SJCRH30 (cell line): ENCODE results near the gene ANK3. TPM values are rescaled to one million over a fixed set of nuclear protein-coding genes. Genes with fewer than 3 reads are reported as not detected.

Source experiments
- DNase-seq, 2 experiments: peaks; one replicate each; pipeline ENCODE4 v3.0.0-alpha.2; 2015 to 2020
- H3K27ac ChIP-seq: fragments of 250-450 bp; sonication (Bioruptor Pico); 2 replicates; pipeline ENCODE4 v1.5.1; 2020; ENCODE audit warnings: mild to moderate bottlenecking, moderate library complexity
- H3K27me3 ChIP-seq: fragments of 250-450 bp; sonication (Bioruptor Pico); 2 replicates; pipeline ENCODE4 v1.5.1; 2020; ENCODE audit warnings: mild to moderate bottlenecking, moderate library complexity
- H3K36me3 ChIP-seq: fragments of 250-450 bp; sonication (Bioruptor Pico); 2 replicates; pipeline ENCODE4 v1.5.1; 2020; ENCODE audit warnings: mild to moderate bottlenecking, moderate library complexity
- H3K4me1 ChIP-seq: fragments of 250-450 bp; sonication (Bioruptor Pico); 2 replicates; pipeline ENCODE4 v1.5.1; 2020; ENCODE audit warnings: mild to moderate bottlenecking, moderate library complexity
- H3K4me3 ChIP-seq: fragments of 250-450 bp; sonication (Bioruptor Pico); 2 replicates; pipeline ENCODE4 v1.5.1; 2020; ENCODE audit warnings: mild to moderate bottlenecking, moderate library complexity
- H3K9me3 ChIP-seq: fragments of 250-450 bp; sonication (Bioruptor Pico); replicated peaks from 2 replicates; pipeline ENCODE4 v1.5.1; 2020; ENCODE audit warnings: mild to moderate bottlenecking, moderate library complexity
- total RNA-seq: library from RNA; depleted of rRNA; stranded (reverse); fragments of >200 nt; shearing (Covaris generic); gene quantifications from 2 replicates; pipeline ENCODE4 v1.2.3, GENCODE V29; 2014

The ANK3 gene
- total RNA-seq, 1 experiment from 2014 or later: 2.5 TPM

DNA sequence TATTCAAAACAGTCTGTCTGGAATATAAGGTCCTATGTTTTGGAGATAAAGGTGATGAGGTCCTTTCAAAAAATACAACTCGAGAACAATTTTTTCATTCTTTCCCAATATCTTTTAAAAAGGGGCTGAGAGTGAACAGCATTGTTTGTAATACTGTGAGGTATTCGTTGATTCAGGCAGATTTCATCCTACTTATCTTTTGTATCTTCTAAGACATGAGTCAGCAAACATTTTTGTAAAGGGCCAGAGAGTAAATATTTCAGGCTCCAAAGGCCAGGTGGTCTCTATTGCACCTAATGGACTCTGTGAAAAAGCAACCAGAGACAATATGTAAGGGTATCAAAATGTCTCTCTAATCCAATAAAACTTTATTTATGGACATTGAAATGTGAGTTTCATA, 8.1 kb upstream of the ANK3 start:
- DNase-seq: no peak
- Histone ChIP-seq H3K4me1 (no peaks in the 10 kb centered on the region), H3K4me3 (no peak overlapping the region)

DNA sequence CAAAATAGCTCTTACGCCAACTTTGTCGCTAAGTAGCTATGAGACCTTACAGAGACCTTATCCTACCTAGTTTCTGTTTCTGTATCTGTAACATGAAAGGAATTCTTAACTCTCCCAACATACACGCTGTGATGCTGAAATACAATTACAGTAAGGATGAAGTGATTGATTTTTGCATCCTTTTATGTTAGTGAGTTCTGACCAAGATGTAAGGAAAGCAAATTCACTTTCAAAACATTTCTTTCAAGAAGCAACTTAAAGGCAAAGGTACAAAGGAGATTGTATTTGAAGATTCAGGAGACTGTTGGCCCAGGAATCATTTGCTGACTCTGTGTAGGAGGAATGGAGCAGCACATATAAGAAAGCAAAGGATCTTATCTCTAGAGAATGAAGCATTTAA, 7.1 kb upstream of the ANK3 start:
- H3K4me3 ChIP-seq: no peak overlapping the region
- H3K27ac ChIP-seq: no peak overlapping the region
- no peaks in the 10 kb centered on the region for H3K4me1 ChIP-seq
- no peaks in the 10 kb centered on the region for H3K9me3 ChIP-seq
- DNase-seq: no peak
- H3K27me3 ChIP-seq: no peaks in the 10 kb centered on the region
- H3K36me3 ChIP-seq: no peaks in the 10 kb centered on the region

More for the DNA sequence above, 8.1 kb upstream of the ANK3 start:
- Histone ChIP-seq H3K9me3 (no peaks in the 10 kb centered on the region), H3K36me3 (no peaks in the 10 kb centered on the region), H3K27me3 (no peaks in the 10 kb centered on the region), H3K27ac (no peak overlapping the region)

DNA sequence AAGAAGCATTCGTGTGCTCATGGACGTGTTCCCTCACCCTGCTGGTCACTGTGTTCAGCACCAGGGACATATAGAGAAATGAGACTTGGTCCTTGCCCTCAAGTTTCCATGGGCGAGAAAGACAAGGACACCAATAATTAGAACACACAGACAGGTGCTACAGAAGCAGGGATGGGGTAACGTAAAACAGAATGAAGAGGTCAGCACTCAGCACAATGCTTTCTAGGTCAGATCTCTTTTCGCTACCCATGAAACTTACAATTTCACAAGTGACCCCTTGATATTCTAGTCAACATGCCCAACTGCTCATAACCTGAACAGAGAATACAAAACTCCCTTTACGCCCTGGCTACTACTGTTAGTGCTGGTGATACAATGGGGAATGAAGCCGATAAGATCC, 6.0 kb upstream of the ANK3 start:
- Histone ChIP-seq H3K9me3 (no peaks in the 10 kb centered on the region), H3K4me1 (no peaks in the 10 kb centered on the region), H3K27me3 (no peaks in the 10 kb centered on the region), H3K4me3 (no peak overlapping the region), H3K36me3 (no peaks in the 10 kb centered on the region), H3K27ac (no peak overlapping the region)
- DNase-seq: no peak

GRCh38 chr10:60394446-60394845, 4.8 kb upstream of the ANK3 start:
- Histone ChIP-seq H3K36me3 (no peaks in the 10 kb centered on the region), H3K4me1 (no peaks in the 10 kb centered on the region), H3K27me3 (no peaks in the 10 kb centered on the region), H3K9me3 (no peaks in the 10 kb centered on the region), H3K4me3 (no peak overlapping the region), H3K27ac (no peak overlapping the region)
- no peak for DNase-seq

- H3K9me3 ChIP-seq: no peaks in the 10 kb centered on the region
- no peaks in the 10 kb centered on the region for H3K4me1 ChIP-seq
- no peak for DNase-seq
- H3K27me3 ChIP-seq: no peaks in the 10 kb centered on the region
- no peak overlapping the region for H3K27ac ChIP-seq
- H3K36me3 ChIP-seq: no peaks in the 10 kb centered on the region
- H3K4me3 ChIP-seq: no peak overlapping the region
These were observed 550 bp upstream of the ANK3 start for GRCh38 chr10:60390224-60390626.

DNA sequence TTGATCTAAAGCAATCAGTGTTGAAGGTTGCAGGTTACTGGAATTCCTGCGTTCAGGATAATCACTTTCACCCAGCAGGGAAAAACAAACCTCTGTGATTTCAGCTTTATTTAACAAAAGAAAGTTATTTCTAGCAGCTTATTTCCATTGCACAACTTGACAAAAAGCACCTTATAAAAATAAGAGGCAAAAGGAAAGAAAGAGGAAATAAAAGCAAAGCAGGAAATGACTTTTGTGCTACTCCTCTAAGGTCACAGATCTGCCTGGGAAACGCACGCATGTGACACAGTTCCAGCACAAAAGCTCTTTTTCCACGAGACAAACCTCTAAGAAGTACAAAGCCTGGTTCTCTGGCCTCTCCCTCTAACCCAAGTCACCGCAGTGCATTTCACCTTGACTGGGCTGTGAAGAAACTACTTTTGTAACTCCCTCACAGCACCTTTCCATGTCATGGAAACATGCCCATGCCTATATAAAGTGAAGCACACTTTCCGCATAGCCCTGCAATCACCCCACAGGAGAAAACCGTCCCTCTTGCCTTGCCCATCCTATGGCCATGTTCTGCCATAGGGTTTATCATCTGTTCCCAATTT, 870 bp downstream of the ANK3 start:
- DNase-seq: no peak
- Histone ChIP-seq H3K9me3 (no peaks in the 10 kb centered on the region), H3K4me1 (no peaks in the 10 kb centered on the region), H3K4me3 (no peak overlapping the region), H3K36me3 (no peaks in the 10 kb centered on the region), H3K27me3 (no peaks in the 10 kb centered on the region), H3K27ac (no peak overlapping the region)

DNA sequence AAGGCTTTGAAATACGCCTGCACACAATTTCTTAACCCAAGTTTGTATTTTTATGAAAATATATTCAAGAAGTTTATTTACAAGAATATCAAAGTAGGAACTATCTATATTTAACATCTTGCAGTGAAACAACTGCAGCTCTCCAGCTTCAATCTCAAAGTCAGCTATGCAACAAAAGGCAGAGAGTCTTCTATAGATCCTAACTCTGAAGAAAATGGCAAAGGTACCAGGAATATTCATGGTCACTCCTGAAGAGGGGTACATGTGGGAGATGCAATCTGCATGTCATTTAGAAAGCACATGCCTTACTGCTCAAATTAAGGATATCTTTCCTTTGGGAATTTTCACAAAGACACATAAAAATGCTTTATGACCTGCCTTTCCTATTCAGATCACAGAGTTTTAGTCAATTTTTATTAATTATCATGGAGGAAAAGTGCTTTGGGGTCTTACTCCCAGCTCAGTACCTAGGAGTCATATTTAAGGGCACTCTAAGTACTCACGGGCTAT, 1.5 kb downstream of the ANK3 start:
- Histone ChIP-seq H3K4me1 (no peaks in the 10 kb centered on the region), H3K27ac (no peak overlapping the region)
- no peak for DNase-seq

DNA sequence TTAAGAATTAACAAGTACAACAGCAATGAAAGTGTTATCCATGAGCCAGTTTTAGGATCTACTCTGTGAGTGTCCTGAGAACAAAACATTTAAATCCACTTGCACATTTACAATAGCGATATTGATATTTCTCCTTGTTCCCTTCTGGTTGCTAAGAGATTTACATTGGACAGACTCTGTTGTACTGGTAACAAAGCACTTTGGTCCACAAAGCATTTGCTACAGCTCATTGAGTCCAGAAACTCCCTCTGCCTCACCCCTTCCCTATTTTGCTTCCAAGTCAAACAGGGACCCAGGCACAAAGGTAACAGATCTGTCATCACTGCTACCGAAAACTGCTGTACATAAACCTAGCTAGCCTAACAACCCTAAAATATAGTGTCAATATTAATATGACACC, 2.1 kb downstream of the ANK3 start:
- H3K4me3 ChIP-seq: no peak overlapping the region
- no peaks in the 10 kb centered on the region for H3K27me3 ChIP-seq
- H3K36me3 ChIP-seq: no peaks in the 10 kb centered on the region
- H3K9me3 ChIP-seq: no peaks in the 10 kb centered on the region
- H3K27ac ChIP-seq: no peak overlapping the region
- DNase-seq: no peak
- H3K4me1 ChIP-seq: no peaks in the 10 kb centered on the region

More for the DNA sequence above, 1.5 kb downstream of the ANK3 start:
- no peaks in the 10 kb centered on the region for H3K36me3 ChIP-seq
- no peaks in the 10 kb centered on the region for H3K9me3 ChIP-seq
- H3K27me3 ChIP-seq: no peaks in the 10 kb centered on the region
- no peak overlapping the region for H3K4me3 ChIP-seq

GRCh38 chr10:60385399-60385738, 4.3 kb downstream of the ANK3 start:
- Histone ChIP-seq H3K4me3 (no peak overlapping the region), H3K27ac (no peak overlapping the region)

GRCh38 chr10:60384708-60385398, 4.8 kb downstream of the ANK3 start:
- H3K4me1 ChIP-seq: no peaks in the 10 kb centered on the region
- H3K9me3 ChIP-seq: no peaks in the 10 kb centered on the region
- H3K4me3 ChIP-seq: no peak overlapping the region
- DNase-seq: peak; percentile 22 to 27
- H3K27ac ChIP-seq: no peak overlapping the region
- H3K36me3 ChIP-seq: no peaks in the 10 kb centered on the region
- H3K27me3 ChIP-seq: no peaks in the 10 kb centered on the region

More at GRCh38 chr10:60385399-60385738, 4.3 kb downstream of the ANK3 start:
- Histone ChIP-seq H3K9me3 (no peaks in the 10 kb centered on the region), H3K4me1 (no peaks in the 10 kb centered on the region), H3K36me3 (no peaks in the 10 kb centered on the region), H3K27me3 (no peaks in the 10 kb centered on the region)
- DNase-seq: no peak

GRCh38 chr10:60384011-60384410, 5.7 kb downstream of the ANK3 start:
- H3K27ac ChIP-seq: no peak overlapping the region
- no peaks in the 10 kb centered on the region for H3K27me3 ChIP-seq
- no peaks in the 10 kb centered on the region for H3K9me3 ChIP-seq
- no peaks in the 10 kb centered on the region for H3K36me3 ChIP-seq
- H3K4me1 ChIP-seq: no peaks in the 10 kb centered on the region
- DNase-seq: no peak
- no peak overlapping the region for H3K4me3 ChIP-seq

- Histone ChIP-seq H3K9me3 (no peaks in the 10 kb centered on the region), H3K4me1 (no peaks in the 10 kb centered on the region), H3K36me3 (no peaks in the 10 kb centered on the region), H3K27ac (no peak overlapping the region), H3K27me3 (no peaks in the 10 kb centered on the region), H3K4me3 (no peak overlapping the region)
- no peak for DNase-seq
These were observed 6.6 kb downstream of the ANK3 start for GRCh38 chr10:60382946-60383681.

GRCh38 chr10:60380781-60381180, 8.9 kb downstream of the ANK3 start:
- Histone ChIP-seq H3K4me3 (no peak overlapping the region), H3K4me1 (no peaks in the 10 kb centered on the region), H3K36me3 (no peaks in the 10 kb centered on the region), H3K27ac (no peak overlapping the region), H3K27me3 (no peaks in the 10 kb centered on the region), H3K9me3 (no peaks in the 10 kb centered on the region)
- no peak for DNase-seq

- H3K36me3 ChIP-seq: no peaks in the 10 kb centered on the region
- no peaks in the 10 kb centered on the region for H3K27me3 ChIP-seq
- H3K4me3 ChIP-seq: no peak overlapping the region
- H3K4me1 ChIP-seq: no peaks in the 10 kb centered on the region
- no peak overlapping the region for H3K27ac ChIP-seq
- no peak for DNase-seq
- H3K9me3 ChIP-seq: no peaks in the 10 kb centered on the region
These were observed 11.7 kb downstream of the ANK3 start for GRCh38 chr10:60377955-60378354.

- H3K4me1 ChIP-seq: no peaks in the 10 kb centered on the region
- no peak for DNase-seq
- H3K9me3 ChIP-seq: no peaks in the 10 kb centered on the region
- H3K4me3 ChIP-seq: no peak overlapping the region
- no peak overlapping the region for H3K27ac ChIP-seq
- H3K36me3 ChIP-seq: no peaks in the 10 kb centered on the region
- H3K27me3 ChIP-seq: no peaks in the 10 kb centered on the region
These were observed 12.7 kb downstream of the ANK3 start for GRCh38 chr10:60377042-60377352.
